ENCODE measurements around the gene SRGAP2B. TPM values are rescaled to one million over a fixed set of nuclear protein-coding genes. Genes with fewer than 3 reads are reported as not detected.
"Not testable (repeated sequence)": the region's sequence is repeated elsewhere in the genome, so short reads cannot be mapped to it uniquely, and the experiment has no call there.

SRGAP2B gene
- total and polyA plus RNA-seq, 2 of the 8 experiments (the other 6 are each of a cell fraction or from before 2014, with no cell fraction given) = 4.9 to 39.5 TPM

DNA sequence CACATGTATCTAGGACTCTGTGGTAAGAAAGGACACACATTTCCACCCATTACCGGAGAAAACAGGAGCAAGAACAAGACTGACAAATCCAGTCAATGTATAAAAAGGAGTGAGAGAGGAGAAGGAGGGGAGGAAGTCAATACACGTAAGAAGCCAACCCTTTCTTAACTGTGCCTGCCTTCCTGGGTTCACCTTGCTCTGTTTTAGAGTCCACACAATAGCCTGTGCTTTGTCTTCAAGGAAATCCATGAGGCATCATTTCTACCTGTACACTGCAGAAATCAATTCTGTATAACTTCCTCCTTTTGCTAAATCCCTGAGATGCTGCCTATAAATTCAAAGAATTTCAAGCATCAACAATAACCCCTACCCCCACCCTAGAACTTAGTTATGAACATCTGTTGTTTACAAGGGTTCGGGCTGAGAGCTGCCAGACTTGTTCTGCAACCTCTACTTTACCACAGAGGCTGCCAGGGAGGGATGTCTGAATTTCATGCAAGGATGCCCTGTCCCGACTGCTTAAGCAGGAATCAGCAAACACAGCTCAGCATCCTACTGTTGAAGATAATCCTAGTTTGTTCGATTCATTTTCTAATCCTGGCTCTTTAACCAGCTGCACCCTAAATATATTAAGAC, 115.0 kb downstream of the SRGAP2B start:
- H3K4me2 ChIP-seq (ENCODE audit: insufficient read depth in 1 of 2, low read depth in 2 of 2, low read length in 2 of 2); H3K56ac ChIP-seq (replicated peaks; ENCODE audit: insufficient read length, low read depth, low read length); H3K9ac ChIP-seq (replicated peaks in 1 of 4; ENCODE audit: extremely low read depth in 1 of 4, low read depth in 3 of 4, low read length in 3 of 4); H2AK5ac ChIP-seq (ENCODE audit: low read depth, low read length); DNase-seq (ENCODE audit: low read depth in 1 of 2, low spot score in 2 of 2); POLR2A ChIA-PET (ENCODE audit: partially characterized antibody); H3K4me3 ChIP-seq (ENCODE audit: extremely low read depth in 1 of 4, insufficient read depth in 2 of 4, low read depth in 3 of 4, low read length in 4 of 4); H3K79me1 ChIP-seq (ENCODE audit: low read depth, low read length); H3K4ac ChIP-seq (replicated peaks; ENCODE audit: insufficient read length, low read depth, low read length); H3K4me1 ChIP-seq (replicated peaks in 1 of 4; ENCODE audit: control insufficient read depth in 3 of 4, insufficient read depth in 4 of 4, low read length in 3 of 4); CTCF ChIA-PET (ENCODE audit: partially characterized antibody); H2BK20ac ChIP-seq (ENCODE audit: low read length); H4K20me1 ChIP-seq (replicated peaks in 1 of 2; ENCODE audit: control insufficient read depth in 1 of 2, insufficient read depth in 2 of 2, low read length in 2 of 2); FAIRE-seq; H3K9me3 ChIP-seq (ENCODE audit: insufficient read depth in 2 of 2, low read depth in 1 of 2, low read length in 1 of 2); H2BK5ac ChIP-seq (ENCODE audit: low read depth, low read length); H3K23me2 ChIP-seq (ENCODE audit: low read depth, low read length); H2BK120ac ChIP-seq (replicated peaks; ENCODE audit: low read depth, low read length); H4K5ac ChIP-seq (ENCODE audit: insufficient read length, low read depth, low read length); H3K79me2 ChIP-seq (ENCODE audit: control insufficient read depth in 1 of 2, insufficient read depth in 2 of 2, low read length in 2 of 2); H3K36me3 ChIP-seq (ENCODE audit: control insufficient read depth in 2 of 4, insufficient read depth in 4 of 4, low read length in 3 of 4); H3K18ac ChIP-seq (ENCODE audit: extremely low read depth, low read length); H2AFZ ChIP-seq (ENCODE audit: low read length); H3K27me3 ChIP-seq (replicated peaks in 1 of 4; ENCODE audit: control insufficient read depth in 3 of 4, extremely low read depth in 1 of 4, insufficient read depth in 3 of 4, low read length in 3 of 4); H3K27ac ChIP-seq (ENCODE audit: low read depth, low read length); H3K14ac ChIP-seq (ENCODE audit: insufficient read length); H2BK12ac ChIP-seq (ENCODE audit: low read depth, low read length); H2BK15ac ChIP-seq (ENCODE audit: low read length); H4K8ac ChIP-seq (ENCODE audit: extremely low read depth, insufficient read depth, low read length); H3K23ac ChIP-seq (ENCODE audit: insufficient read length); H4K91ac ChIP-seq (replicated peaks; ENCODE audit: insufficient read length, low read length): not testable (repeated sequence)
- WGBS, 2 experiments (ENCODE audit: extremely low coverage in 1 of 2, insufficient coverage in 1 of 2, insufficient read length in 1 of 2, insufficient replicate concordance in 2 of 2, low coverage in 1 of 2, low lambda C conversion rate in 2 of 2, missing lambda C conversion rate in 1 of 2) = 88% methylated on average over 1 of the region's 5 CpGs; no CpG with 5 or more reads in 1 of the 2 experiments

DNA sequence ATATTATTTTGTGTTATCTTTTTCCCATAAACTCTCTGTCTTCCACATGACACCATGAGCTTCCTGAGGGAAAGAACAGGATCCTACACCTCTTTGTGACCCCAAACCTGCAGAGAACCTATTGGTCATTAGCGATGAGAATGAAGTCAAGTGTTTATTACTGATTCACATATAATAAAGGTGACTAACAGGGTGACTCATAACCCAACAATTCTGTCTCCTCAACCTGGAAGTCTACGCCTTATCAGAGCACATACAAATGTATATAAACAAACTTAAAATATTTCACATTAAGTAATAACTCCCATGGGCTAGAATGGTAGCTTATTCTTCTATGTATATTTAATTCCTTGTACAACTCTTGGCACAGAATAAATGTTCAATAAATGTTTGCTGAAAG, 117.3 kb downstream of the SRGAP2B start:
- H3K23ac ChIP-seq (ENCODE audit: insufficient read length); H3K79me1 ChIP-seq (ENCODE audit: low read depth, low read length); FAIRE-seq; H4K91ac ChIP-seq (replicated peaks; ENCODE audit: insufficient read length, low read length); H3K4me2 ChIP-seq (ENCODE audit: insufficient read depth in 1 of 2, low read depth in 2 of 2, low read length in 2 of 2); H3K9ac ChIP-seq (replicated peaks in 1 of 4; ENCODE audit: extremely low read depth in 1 of 4, low read depth in 3 of 4, low read length in 3 of 4); H3K79me2 ChIP-seq (ENCODE audit: control insufficient read depth in 1 of 2, insufficient read depth in 2 of 2, low read length in 2 of 2); POLR2A ChIA-PET (ENCODE audit: partially characterized antibody); H3K27ac ChIP-seq (ENCODE audit: low read depth, low read length); H2BK5ac ChIP-seq (ENCODE audit: low read depth, low read length); H3K36me3 ChIP-seq (ENCODE audit: control insufficient read depth in 2 of 4, insufficient read depth in 4 of 4, low read length in 3 of 4); H2BK12ac ChIP-seq (ENCODE audit: low read depth, low read length); H4K8ac ChIP-seq (ENCODE audit: extremely low read depth, insufficient read depth, low read length); H3K23me2 ChIP-seq (ENCODE audit: low read depth, low read length); H4K5ac ChIP-seq (ENCODE audit: insufficient read length, low read depth, low read length); H2AK5ac ChIP-seq (ENCODE audit: low read depth, low read length); DNase-seq (ENCODE audit: low read depth in 1 of 2, low spot score in 2 of 2); H4K20me1 ChIP-seq (replicated peaks in 1 of 2; ENCODE audit: control insufficient read depth in 1 of 2, insufficient read depth in 2 of 2, low read length in 2 of 2); CTCF ChIA-PET (ENCODE audit: partially characterized antibody); H3K4ac ChIP-seq (replicated peaks; ENCODE audit: insufficient read length, low read depth, low read length); H3K18ac ChIP-seq (ENCODE audit: extremely low read depth, low read length); H3K4me3 ChIP-seq (ENCODE audit: extremely low read depth in 1 of 4, insufficient read depth in 2 of 4, low read depth in 3 of 4, low read length in 4 of 4); H2AFZ ChIP-seq (ENCODE audit: low read length); H3K9me3 ChIP-seq (ENCODE audit: insufficient read depth in 2 of 2, low read depth in 1 of 2, low read length in 1 of 2); H2BK15ac ChIP-seq (ENCODE audit: low read length); H2BK120ac ChIP-seq (replicated peaks; ENCODE audit: low read depth, low read length); H3K56ac ChIP-seq (replicated peaks; ENCODE audit: insufficient read length, low read depth, low read length); H3K14ac ChIP-seq (ENCODE audit: insufficient read length); H3K4me1 ChIP-seq (replicated peaks in 1 of 4; ENCODE audit: control insufficient read depth in 3 of 4, insufficient read depth in 4 of 4, low read length in 3 of 4); H2BK20ac ChIP-seq (ENCODE audit: low read length); H3K27me3 ChIP-seq (replicated peaks in 1 of 4; ENCODE audit: control insufficient read depth in 3 of 4, extremely low read depth in 1 of 4, insufficient read depth in 3 of 4, low read length in 3 of 4): not testable (repeated sequence)
- no CpG with 5 or more reads among the region's 2 CpGs for WGBS, 2 experiments (ENCODE audit: extremely low coverage in 1 of 2, insufficient coverage in 1 of 2, insufficient read length in 1 of 2, insufficient replicate concordance in 2 of 2, low coverage in 1 of 2, low lambda C conversion rate in 2 of 2, missing lambda C conversion rate in 1 of 2)
